C1 segment of cervical spinal cord (tissue), 14 donors: ENCODE results near the gene MX2.
"Not testable (repeated sequence)": the region's sequence is repeated elsewhere in the genome, so short reads cannot be mapped to it uniquely, and the experiment has no call there.

Experiments used
- DNase-seq, 14 donors: peaks; one replicate each; lab custom pipeline; 2025; lab: John Stamatoyannopoulos, UW

Gene MX2

DNA sequence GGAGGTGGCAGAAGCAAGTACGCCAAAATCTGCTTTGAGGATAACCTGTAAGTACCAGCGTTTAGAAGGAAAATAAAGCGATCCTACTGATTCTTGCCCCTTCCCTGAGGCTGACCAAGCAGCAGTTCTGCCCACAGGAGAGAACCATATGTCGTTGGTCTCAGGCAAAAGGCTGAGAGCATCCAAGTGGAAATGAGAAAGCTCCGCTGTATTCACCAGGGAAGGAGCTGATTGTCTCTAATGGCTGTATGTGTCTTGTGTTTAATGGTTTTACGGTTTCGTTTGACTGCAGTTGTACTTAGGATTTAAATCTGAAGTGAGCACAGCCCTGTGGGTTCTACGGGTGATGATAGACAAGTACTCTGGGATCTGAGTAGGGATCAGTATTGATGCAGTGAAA lies 23.4 kb upstream of the MX2 start:
- DNase-seq: no peak

DNA sequence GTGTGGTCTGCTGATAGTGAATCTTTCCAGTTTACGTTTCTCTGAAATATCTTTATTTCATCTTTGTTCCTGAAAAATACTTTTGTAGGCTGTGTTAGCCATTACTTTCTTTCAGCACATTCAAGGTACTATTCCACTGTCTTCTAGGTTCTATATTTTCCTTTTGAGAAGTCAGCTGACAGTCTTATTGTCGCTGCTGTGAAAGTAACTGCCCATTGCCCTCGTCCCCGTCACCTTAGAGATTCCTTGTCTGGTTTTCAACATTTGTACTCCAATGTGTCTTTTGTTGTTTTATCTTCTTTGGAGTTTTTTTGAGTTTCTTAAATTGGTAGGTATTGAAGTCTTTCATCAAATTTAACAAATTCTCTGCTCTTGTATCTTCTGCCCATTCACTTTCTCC lies 19.8 kb upstream of the MX2 start:
- no peak for DNase-seq

DNA sequence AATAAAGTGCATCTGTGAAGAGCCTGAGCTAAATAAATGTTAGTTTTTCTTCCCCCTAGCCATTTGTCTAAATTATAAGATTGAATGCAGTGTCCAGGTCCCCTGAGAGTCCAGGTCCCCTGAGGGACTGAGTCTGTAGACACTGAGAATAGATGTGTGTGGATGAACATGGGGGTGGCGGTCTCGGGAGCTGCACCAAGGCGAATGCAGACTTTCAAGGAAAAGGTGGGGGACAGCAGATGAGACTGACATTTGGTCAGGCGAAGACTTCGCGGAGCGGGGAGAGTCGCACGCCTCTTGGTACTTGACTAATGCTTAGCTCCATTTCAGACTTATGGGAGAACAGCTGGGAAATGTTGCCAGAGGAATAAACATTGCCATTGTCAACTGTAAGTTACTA lies 17.7 kb upstream of the MX2 start:
- no peak for DNase-seq

- no peak for DNase-seq
Observed at GRCh38 chr21:41345356-41345755, 16.5 kb upstream of the MX2 start.

GRCh38 chr21:41345934-41346685 lies 15.7 kb upstream of the MX2 start:
- no peak for DNase-seq

GRCh38 chr21:41346758-41347157 lies 15.1 kb upstream of the MX2 start:
- DNase-seq: no peak

DNA sequence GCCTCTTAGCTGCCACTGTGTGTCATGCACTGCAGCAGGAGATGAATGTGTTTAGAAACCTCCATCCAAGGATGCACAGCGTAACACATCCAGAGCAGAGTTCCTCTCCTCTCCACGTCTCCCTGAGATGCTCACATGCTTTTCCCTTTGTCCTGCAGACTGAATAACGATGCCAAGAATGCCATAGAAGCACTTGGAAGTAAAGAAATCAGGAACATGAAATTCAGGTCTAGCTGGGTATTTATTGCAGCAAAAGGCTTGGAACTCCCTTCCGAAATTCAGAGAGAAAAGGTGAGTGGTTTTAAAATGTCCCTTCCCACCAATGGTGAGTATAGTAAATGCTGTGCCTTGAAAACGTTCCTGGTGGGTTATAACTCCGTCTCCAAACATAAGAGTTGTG lies 13.4 kb upstream of the MX2 start:
- DNase-seq: no peak

- no peak for DNase-seq
Observed at GRCh38 chr21:41349126-41349525, 12.7 kb upstream of the MX2 start.

GRCh38 chr21:41349619-41350390 lies 12.0 kb upstream of the MX2 start:
- DNase-seq: no peak

DNA sequence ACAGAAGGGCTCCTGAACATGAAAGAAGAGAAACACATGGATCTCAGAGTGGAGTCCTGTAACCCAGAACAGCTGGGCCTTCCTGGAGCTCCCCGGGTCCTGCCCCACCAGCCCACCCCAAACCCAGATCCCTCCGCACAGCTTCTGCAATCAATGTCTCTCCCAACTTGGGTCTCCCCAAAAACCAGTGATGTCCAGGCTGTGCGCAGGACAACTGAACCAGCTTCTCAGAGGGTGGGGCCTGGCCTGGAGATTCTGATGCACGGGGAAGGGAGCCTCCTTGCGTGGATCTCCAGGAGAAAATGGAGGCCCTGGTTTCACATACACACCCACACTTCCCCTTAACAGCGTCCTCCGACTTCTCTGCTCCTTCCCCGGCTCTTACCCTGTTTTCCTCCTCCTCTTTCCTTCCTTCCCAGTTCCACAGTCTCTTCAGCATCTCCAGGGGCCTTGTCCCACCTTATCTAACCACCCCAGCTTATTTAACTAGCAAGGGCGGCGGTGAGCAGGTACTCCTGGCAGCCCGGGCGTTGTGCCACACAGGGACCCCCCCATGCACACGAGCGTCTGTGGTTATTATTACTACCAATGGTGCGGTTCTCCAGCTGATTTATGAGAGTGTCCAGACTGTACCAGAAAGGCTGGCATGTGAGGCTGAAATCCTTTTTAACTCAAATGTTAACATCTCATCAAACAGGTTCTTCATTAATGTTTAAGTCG lies 11.2 kb upstream of the MX2 start:
- DNase-seq: no peak

- DNase-seq: no peak
Observed at GRCh38 chr21:41357546-41357945, 4.3 kb upstream of the MX2 start.

DNA sequence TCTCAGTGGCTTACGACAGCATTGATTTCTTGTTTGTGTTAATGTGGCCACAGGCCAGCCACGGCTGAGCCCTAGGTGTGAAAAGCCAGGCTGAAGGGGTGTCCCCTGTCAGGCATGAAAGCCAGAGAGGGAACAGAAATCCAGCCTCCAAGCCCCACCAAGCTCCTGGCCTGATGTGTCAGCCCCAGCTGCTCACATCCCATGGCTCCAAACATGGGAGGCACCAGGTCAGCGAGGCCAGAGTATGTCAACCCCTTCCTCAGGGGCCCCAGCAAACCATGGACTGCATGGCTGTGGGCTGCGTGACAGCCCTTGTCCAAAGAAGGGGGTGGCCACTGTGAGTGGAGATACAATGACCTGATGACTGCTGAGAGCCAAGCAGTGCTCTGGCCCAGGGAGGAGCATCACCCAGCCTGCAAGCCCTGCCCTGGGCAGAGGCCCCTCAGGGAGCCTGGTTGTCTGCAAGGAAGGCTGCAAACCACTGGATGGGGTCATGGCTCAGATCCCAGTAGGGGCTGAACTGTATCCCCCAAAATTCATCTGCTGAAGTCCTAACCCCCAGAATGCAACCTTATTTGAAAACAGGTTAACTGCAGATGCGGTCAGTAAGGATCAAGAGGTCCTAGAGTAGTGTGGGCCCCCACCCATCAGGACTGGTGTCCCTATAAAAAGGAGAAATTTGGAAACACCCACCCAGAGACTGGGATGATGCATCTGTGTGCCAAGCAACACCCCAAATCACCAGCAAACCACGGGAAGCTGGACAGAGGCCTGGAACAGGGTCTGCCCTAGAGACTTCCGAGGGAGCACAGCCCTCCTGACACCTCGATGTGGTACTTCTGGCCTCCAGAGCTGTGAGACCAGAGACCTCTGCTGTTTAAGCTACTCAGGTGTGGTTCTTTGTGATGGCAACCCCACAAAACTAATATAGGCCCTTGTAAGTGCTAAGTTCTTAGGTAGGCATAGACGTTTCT lies 3.3 kb upstream of the MX2 start:
- DNase-seq: no peak

DNA sequence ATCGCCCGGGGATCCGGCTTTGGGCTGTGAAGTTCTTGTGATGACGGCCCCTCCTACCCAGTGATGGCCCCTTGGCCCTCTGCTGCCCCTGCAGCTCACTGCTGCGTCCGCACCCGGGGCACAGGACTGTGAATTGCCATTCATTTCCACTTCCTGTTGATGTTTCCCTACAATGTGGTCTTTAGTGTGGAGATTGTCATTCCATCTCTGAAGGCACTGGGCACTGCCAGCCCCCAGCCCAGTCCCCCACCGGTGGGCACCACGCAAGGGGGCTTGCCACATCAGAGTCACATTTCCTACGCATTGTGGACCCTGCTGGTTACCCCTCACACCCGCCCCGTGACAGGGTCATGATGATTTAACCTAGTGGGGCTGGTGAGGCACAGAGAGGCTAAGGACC lies 2.5 kb upstream of the MX2 start:
- no peak for DNase-seq

GRCh38 chr21:41359754-41360071 lies 2.1 kb upstream of the MX2 start:
- not testable (repeated sequence) for DNase-seq

DNA sequence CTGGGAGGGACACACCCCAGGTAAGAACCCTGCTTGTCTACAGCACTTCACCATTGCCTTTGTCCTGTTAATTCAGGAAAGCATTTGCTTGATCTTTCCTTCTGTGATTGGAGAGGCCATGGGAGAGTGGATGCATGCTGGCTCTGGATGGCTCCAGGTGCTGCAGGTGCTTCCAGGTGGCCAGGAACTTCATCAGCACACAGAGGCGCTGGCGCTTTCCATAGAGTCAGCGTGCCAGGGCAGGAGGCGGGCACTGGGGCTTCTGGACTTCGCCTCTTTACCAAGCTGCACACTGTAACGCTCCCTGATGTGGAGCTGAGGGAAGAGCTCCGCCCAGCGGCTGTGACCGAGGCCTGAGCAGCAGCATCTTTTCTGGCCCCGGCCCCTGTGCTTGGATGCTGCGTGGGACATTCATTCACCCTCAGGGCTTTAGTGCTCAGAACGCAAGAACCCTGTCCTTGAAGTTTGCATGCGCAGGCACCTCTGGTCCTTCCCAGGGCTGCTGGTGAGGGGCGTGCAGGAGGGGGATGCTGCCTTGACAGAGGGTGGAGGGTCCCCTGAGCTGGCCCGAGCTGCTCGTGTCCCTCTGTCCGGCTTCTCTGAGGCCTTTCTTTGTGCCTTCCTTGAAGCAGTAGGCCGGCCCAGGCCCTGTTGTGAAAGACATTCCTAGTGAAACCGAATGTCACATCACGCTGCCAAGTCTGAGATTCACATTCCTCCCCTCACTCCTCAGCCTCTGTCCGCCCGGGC lies 1.6 kb upstream of the MX2 start:
- DNase-seq: no peak

GRCh38 chr21:41361053-41361785 lies 608 bp upstream of the MX2 start:
- no peak for DNase-seq

DNA sequence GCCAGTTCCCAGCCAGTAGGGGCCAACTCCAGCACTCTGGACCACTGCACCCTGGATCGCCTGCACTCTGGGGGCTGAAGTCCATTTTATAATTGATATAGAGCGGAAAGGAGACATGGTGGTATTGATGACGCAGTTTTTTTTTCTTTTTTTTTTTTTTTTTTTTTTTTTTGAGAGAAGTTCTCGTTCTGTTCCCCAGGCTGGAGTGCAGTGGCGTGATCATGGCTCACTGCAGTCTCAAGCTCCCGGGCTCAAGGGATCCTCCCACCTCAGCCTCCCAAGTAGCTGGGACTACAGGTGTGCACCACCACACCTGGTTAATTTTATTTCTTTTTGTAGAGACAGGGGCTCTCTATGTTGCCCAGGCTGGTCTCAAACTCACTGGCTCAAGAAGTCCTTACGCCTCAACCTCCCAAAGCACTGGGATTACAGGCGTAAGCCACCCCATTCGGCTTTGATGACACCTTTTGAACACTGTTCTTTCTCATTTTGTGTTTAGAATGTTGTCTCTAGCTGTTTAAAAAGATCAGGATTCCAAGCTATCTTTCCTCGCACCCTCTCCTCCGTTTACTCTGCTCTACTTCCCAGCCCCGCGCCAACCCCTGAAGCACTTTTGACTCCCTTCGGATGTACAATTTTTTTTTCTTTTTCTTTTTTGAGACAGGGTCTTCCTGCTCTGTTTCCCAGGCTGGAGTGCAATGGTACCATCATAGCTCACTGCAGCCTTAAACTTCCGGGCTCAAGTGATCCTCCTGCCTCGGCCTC lies 960 bp downstream of the MX2 start:
- no peak for DNase-seq

- no peak for DNase-seq
Observed at GRCh38 chr21:41363370-41364270, 1.8 kb downstream of the MX2 start.
